ENCODE measurements around the gene IL18.

DNA sequence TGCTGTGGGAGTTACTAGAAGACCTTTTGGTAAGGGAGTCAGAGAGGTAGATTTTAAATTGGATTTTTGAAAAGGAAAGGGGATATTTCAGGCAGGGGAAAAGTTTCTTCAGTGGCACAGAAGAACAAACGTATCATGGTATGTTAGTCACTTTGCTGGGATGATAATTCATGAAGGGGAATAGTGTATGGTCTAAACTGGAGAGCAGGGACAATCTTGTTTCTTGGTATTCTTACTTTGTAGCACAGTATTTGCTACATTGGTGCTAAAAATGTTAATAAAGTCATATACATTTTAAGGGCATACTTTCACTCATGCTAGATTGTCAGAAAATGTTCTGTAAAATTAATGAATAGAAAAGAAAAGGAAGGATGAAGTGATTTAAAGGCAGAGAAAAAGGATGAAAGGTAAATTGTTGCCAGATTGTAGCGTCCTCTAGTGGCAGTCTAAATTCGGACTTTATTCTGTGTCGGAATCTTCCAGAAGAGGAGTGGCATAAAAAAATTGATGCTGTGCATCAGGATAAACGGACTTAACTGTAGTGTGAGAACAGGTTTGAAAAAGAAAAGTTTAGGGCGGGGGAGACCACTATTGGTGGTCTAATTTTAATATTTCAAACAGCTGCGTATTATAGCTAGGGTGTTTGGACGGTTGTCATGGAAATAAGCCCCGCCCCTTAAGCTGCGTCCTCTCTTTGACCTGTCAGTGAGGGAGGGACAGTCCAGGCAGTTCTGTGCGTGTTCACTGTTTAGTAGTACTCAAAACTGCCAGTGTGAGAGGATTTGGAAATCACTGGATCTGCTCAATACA is 11.1 kb upstream of the IL18 start, which contains the start of gene BCO2:
- TF ChIP-seq CTCF (IDR thresholded peaks at IDR 0.05) (peak; percentile 97), ZFX (IDR thresholded peaks at IDR 0.05; ENCODE audit: borderline replicate concordance) (no peak)
